Astrocyte (in vitro differentiated cells and primary cell): ENCODE measurements around the gene BUB1B. TPM values are rescaled to one million over a fixed set of nuclear protein-coding genes. Genes with fewer than 3 reads are reported as not detected.

Experiments used
- DNase-seq: peaks from one replicate; pipeline ENCODE4 v3.0.0-alpha.2; 2010; ENCODE audit warnings: low read depth
- FAIRE-seq: peaks from 2 replicates; lab custom pipeline; 2011; peaks lifted over from hg19 to GRCh38; lab: Jason Lieb, UNC
- H2AFZ ChIP-seq: 2 replicates; pipeline ENCODE4 v1.6.0; 2012; ENCODE audit warnings: low read depth, low read length, inconsistent platforms
- H3K27ac ChIP-seq: 2 replicates; pipeline ENCODE4 v1.5.1; 2011; ENCODE audit warnings: low read depth, low read length, inconsistent platforms
- H3K27me3 ChIP-seq: 2 replicates; pipeline ENCODE4 v1.6.0; 2011; ENCODE audit warnings: low read length, inconsistent platforms; ENCODE audit not compliant: insufficient read depth
- H3K36me3 ChIP-seq: 2 replicates; pipeline ENCODE4 v1.5.1; 2011; ENCODE audit warnings: low read length, inconsistent platforms; ENCODE audit not compliant: insufficient read depth
- H3K4me1 ChIP-seq: 2 replicates; pipeline ENCODE4 v1.5.1; 2011; ENCODE audit warnings: low read length, inconsistent platforms; ENCODE audit not compliant: insufficient read depth
- H3K4me2 ChIP-seq: 2 replicates; pipeline ENCODE4 v1.6.0; 2012; ENCODE audit warnings: low read length, inconsistent platforms
- H3K4me3 ChIP-seq: 2 replicates; pipeline ENCODE4 v1.5.1; 2011; ENCODE audit warnings: low read depth, mild to moderate bottlenecking, low read length, inconsistent platforms; ENCODE audit not compliant: insufficient read depth
- H3K79me2 ChIP-seq: 2 replicates; pipeline ENCODE4 v1.6.0; 2012; ENCODE audit warnings: mild to moderate bottlenecking, low read length, inconsistent platforms; ENCODE audit not compliant: insufficient read depth
- H3K9ac ChIP-seq: 2 replicates; pipeline ENCODE4 v1.6.0; 2012; ENCODE audit warnings: mild to moderate bottlenecking, low read length, inconsistent platforms
- H3K9me3 ChIP-seq: 2 replicates; pipeline ENCODE4 v1.5.1; 2012; ENCODE audit warnings: low read depth, mild to moderate bottlenecking, low read length, inconsistent platforms; ENCODE audit not compliant: insufficient read depth
- H4K20me1 ChIP-seq: 2 replicates; pipeline ENCODE4 v1.6.0; 2012; ENCODE audit warnings: low read length, inconsistent platforms; ENCODE audit not compliant: insufficient read depth
- H3K27ac Mint-ChIP-seq: one replicate; pipeline ENCODE4 v1.8.0; 2021; ENCODE audit warnings: mild to moderate bottlenecking, mixed read lengths; ENCODE audit not compliant: unreplicated experiment
- H3K27me3 Mint-ChIP-seq: one replicate; pipeline ENCODE4 v1.8.0; 2021; ENCODE audit warnings: low read depth, mixed read lengths; ENCODE audit not compliant: unreplicated experiment
- H3K36me3 Mint-ChIP-seq: one replicate; pipeline ENCODE4 v1.8.0; 2021; ENCODE audit warnings: low read depth, mixed read lengths; ENCODE audit not compliant: unreplicated experiment
- H3K4me1 Mint-ChIP-seq: one replicate; pipeline ENCODE4 v1.8.0; 2021; ENCODE audit warnings: low read depth, mixed read lengths; ENCODE audit not compliant: unreplicated experiment
- H3K4me3 Mint-ChIP-seq: one replicate; pipeline ENCODE4 v1.8.0; 2021; ENCODE audit warnings: mild to moderate bottlenecking, moderate library complexity, mixed read lengths; ENCODE audit not compliant: unreplicated experiment
- H3K9me3 Mint-ChIP-seq: one replicate; pipeline ENCODE4 v1.8.0; 2021; ENCODE audit warnings: mild to moderate bottlenecking, mixed read lengths; ENCODE audit not compliant: unreplicated experiment
- EZH2 ChIP-seq: IDR thresholded peaks from 2 replicates; pipeline ENCODE4 v1.6.1; 2012; ENCODE audit warnings: mild to moderate bottlenecking, low read length, inconsistent platforms; ENCODE audit not compliant: insufficient read depth
- total RNA-seq: library from RNA; stranded (reverse); gene quantifications from 2 replicates; pipeline ENCODE4 v1.2.1, GENCODE V29; 2021
- TF ChIP-seq, protein P1 (sequence below): IDR thresholded peaks from 2 replicates; pipeline ENCODE4 v1.5.1; 2011; ENCODE audit warnings: low read depth, mild to moderate bottlenecking, inconsistent platforms, low read length, moderate library complexity; ENCODE audit not compliant: insufficient read depth

Gene BUB1B
- total RNA-seq, 1 donor from 2014 or later = 5.2 TPM

DNA sequence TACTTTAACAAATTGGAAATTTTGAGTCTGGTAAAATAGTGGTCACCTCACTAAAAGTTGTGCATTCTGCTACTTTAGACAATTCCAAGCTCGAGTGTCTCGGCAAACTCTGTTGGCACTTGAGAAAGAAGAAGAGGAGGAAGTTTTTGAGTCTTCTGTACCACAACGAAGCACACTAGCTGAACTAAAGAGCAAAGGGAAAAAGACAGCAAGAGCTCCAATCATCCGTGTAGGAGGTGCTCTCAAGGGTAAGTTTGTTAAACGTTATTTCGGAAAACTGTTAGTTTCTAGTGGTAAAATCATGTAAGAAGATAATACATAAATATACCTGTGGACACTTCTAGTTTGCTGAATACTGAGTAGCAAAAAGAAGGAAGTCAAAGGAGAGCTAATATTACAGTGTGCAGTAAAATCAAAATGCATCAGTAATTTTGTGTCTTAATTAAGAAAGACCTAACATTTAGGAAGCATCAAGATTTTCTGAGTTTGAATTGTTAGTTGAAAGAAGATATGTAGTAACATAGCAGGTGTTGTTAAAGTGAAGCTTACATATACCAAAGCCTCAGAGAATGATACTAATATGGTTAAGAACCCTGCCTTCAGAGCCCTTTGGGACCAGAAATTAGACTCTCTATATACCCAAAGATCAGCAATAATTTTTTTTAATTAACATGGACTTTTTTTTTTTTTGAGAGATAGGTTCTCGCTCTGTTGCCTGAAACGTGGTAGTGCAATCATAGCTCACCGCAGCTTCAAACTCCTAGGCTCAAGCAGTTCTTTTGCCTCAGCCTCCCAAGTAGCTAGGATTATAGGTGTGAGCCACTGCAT is 23.0 kb downstream of the BUB1B start:
- H3K27ac ChIP-seq = no peak overlapping the region
- H3K4me1 ChIP-seq = no peaks in the 10 kb centered on the region
- H3K27ac Mint-ChIP-seq = no peak overlapping the region
- H3K9me3 Mint-ChIP-seq = no peaks in the 10 kb centered on the region
- no peaks in the 10 kb centered on the region for H3K27me3 ChIP-seq
- no peak overlapping the region for H2AFZ ChIP-seq
- FAIRE-seq (no peak), DNase-seq (no peak)
- H4K20me1 ChIP-seq = no peaks in the 10 kb centered on the region
- no peaks in the 10 kb centered on the region for H3K79me2 ChIP-seq
- no peak for TF ChIP-seq EZH2
- TF ChIP-seq, protein P1, sequence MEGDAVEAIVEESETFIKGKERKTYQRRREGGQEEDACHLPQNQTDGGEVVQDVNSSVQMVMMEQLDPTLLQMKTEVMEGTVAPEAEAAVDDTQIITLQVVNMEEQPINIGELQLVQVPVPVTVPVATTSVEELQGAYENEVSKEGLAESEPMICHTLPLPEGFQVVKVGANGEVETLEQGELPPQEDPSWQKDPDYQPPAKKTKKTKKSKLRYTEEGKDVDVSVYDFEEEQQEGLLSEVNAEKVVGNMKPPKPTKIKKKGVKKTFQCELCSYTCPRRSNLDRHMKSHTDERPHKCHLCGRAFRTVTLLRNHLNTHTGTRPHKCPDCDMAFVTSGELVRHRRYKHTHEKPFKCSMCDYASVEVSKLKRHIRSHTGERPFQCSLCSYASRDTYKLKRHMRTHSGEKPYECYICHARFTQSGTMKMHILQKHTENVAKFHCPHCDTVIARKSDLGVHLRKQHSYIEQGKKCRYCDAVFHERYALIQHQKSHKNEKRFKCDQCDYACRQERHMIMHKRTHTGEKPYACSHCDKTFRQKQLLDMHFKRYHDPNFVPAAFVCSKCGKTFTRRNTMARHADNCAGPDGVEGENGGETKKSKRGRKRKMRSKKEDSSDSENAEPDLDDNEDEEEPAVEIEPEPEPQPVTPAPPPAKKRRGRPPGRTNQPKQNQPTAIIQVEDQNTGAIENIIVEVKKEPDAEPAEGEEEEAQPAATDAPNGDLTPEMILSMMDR = no peak
- H3K9ac ChIP-seq = no peak overlapping the region
- H3K4me3 Mint-ChIP-seq = no peak overlapping the region
- peaks cover 6% of the 10 kb centered on the region for H3K36me3 ChIP-seq
- H3K36me3 Mint-ChIP-seq = no peaks in the 10 kb centered on the region
- H3K4me3 ChIP-seq = no peak overlapping the region
- peaks cover 6% of the 10 kb centered on the region for H3K4me1 Mint-ChIP-seq
- H3K4me2 ChIP-seq = no peak overlapping the region
- H3K9me3 ChIP-seq = no peaks in the 10 kb centered on the region
- no peaks in the 10 kb centered on the region for H3K27me3 Mint-ChIP-seq

DNA sequence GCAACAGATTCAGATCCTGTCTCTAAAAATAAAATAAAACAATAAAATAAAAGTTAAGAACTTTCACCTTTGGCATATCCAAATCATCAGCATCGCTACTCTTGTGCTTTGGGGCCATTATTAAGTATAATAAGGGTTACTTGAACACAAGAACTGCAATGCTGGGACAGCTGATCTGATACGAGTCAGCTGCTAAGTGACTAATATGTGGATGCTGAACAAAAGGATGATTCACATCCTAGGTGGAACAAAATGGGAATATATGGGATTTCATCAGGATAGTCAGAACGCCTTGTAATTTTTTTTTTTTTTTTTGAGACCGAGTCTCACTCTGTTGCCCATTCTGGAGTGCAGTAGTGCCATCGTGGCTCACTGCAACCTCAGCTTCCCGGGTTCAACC is 29.7 kb downstream of the BUB1B start:
- Histone ChIP-seq H3K4me2 (no peak overlapping the region), H3K4me3 (no peak overlapping the region), H3K27ac (peak overlapping the region; percentile 41), H3K9me3 (no peaks in the 10 kb centered on the region), H3K79me2 (peaks cover 19% of the 10 kb centered on the region), H3K36me3 (no peaks in the 10 kb centered on the region), H4K20me1 (no peaks in the 10 kb centered on the region), H3K4me1 (no peaks in the 10 kb centered on the region), H3K9ac (no peak overlapping the region), H2AFZ (no peak overlapping the region), H3K27me3 (no peaks in the 10 kb centered on the region)
- Mint-ChIP-seq H3K4me1 (no peaks in the 10 kb centered on the region), H3K36me3 (no peaks in the 10 kb centered on the region), H3K4me3 (no peak overlapping the region), H3K9me3 (no peaks in the 10 kb centered on the region), H3K27me3 (no peaks in the 10 kb centered on the region), H3K27ac (no peak overlapping the region)
- DNase-seq (peak; percentile 69), FAIRE-seq (no peak)
- no peak for TF ChIP-seq EZH2
- TF ChIP-seq, protein P1 = no peak

DNA sequence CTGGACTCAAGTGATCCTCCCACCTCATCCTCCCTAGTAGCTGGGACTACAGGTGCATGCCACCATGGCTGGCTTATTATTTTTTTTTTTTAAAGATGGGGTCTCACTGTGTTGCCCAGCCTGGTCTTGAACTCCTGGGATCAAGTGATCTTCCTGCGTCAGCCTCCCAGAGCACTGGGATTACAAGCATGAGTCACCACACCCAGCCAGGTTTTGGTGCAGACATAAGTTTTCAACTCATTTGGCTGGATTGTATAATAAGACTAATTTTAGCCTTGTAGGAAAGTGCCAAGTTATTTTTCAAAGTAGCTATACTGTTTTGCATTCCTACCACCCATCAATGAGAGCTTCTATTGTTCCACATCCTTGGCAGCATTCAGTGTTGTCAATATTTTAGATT is 32.1 kb downstream of the BUB1B start:
- DNase-seq (peak; percentile 71), FAIRE-seq (no peak)
- Histone ChIP-seq H3K9me3 (no peaks in the 10 kb centered on the region), H3K9ac (no peak overlapping the region), H2AFZ (no peak overlapping the region), H3K79me2 (peaks cover 19% of the 10 kb centered on the region), H3K4me2 (no peak overlapping the region), H3K4me1 (no peaks in the 10 kb centered on the region), H3K4me3 (no peak overlapping the region), H3K27ac (no peak overlapping the region), H4K20me1 (no peaks in the 10 kb centered on the region), H3K27me3 (no peaks in the 10 kb centered on the region), H3K36me3 (peaks cover 8% of the 10 kb centered on the region)
- Mint-ChIP-seq H3K4me1 (no peaks in the 10 kb centered on the region), H3K36me3 (no peaks in the 10 kb centered on the region), H3K27me3 (no peaks in the 10 kb centered on the region), H3K9me3 (no peaks in the 10 kb centered on the region), H3K4me3 (no peak overlapping the region), H3K27ac (no peak overlapping the region)
- TF ChIP-seq, protein P1 = no peak
- no peak for TF ChIP-seq EZH2
